ENCODE data around the gene NFKBIZ.

DNA sequence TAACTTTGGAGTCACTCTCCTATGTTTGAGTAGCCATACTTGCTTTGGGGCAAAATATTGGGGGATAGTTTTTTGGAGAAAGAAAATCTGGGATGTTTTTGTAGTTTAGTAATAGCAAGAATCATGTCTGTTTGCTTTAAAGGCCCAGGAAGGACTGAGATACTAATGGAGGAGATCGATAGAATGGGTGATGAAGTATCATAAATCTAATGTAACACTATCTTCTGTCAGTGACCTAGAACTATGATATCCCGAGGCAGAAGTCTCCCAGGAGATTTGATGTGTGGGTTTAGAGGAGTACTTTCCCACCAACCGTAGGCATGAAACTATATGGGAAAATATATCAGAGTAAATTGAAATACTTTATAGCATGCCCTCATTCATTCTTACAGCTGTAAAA is 21.0 kb upstream of the NFKBIZ start:
- TF ChIP-seq CTCF (IDR thresholded peaks at IDR 0.05) = no peak
- no peak for TF ChIP-seq EP300 (IDR thresholded peaks at IDR 0.05)
